Ovary (tissue), 9 donors: Measurements from ENCODE around the gene CEBPG. TPM values are rescaled to one million over a fixed set of nuclear protein-coding genes. Genes with fewer than 3 reads are reported as not detected.
A peak's percentile ranks its signal among the peaks of the same experiment; 100 is the strongest.

Experiments used
- DNase-seq, 5 donors: peaks; one replicate each; pipeline ENCODE4 v3.0.0-alpha.2; 2019 to 2020
- H3K27ac ChIP-seq, 2 donors: fragments of 200-600 bp; one replicate each; pipeline versions ENCODE4 v1.5.1 to v1.8.0; 2019 to 2022
- H3K27me3 ChIP-seq: fragments of 200-600 bp; one replicate; pipeline ENCODE4 v1.8.0; 2022
- H3K36me3 ChIP-seq: fragments of 200-600 bp; sonication (generic); one replicate; pipeline ENCODE4 v1.5.1; 2019
- H3K4me1 ChIP-seq: one replicate; pipeline ENCODE4 v1.8.1; 2013; ENCODE audit warnings: mild to moderate bottlenecking, moderate library complexity; ENCODE audit not compliant: insufficient read depth
- H3K4me3 ChIP-seq: fragments of 200-600 bp; sonication (generic); one replicate; pipeline ENCODE4 v1.5.1; 2017
- H3K9me3 ChIP-seq, 2 donors: fragments of 200-600 bp in 1 of 2; sonication (generic) in 1 of 2; one replicate each; pipeline versions ENCODE4 v1.5.1 to v1.8.1; 2013 to 2019; ENCODE audit warnings: mild to moderate bottlenecking in 1 of 2, moderate library complexity in 1 of 2
- EP300 ChIP-seq: sonication (generic); formaldehyde crosslinking; IDR thresholded peaks from one replicate; pipeline ENCODE4 v1.6.1; 2017; ENCODE audit warnings: antibody characterized with exemption
- POLR2A ChIP-seq: fragments of 450-650 bp; IDR thresholded peaks from one replicate; pipeline ENCODE4 v1.6.1; 2017; ENCODE audit warnings: antibody characterized with exemption, mild to moderate bottlenecking, moderate library complexity
- WGBS, 3 donors: extraction: QIAGEN DNeasy Blood & Tissue Kit in 1 of 3; methylation state at CpG; one replicate each; pipeline versions ENCODE4 v1.1.5 to v1.1.7; 2013 to 2017; 5-methylcytosine and 5-hydroxymethylcytosine counted together
- intact Hi-C, 4 donors: fragments of 100-400 bp; cut with DNase I; formaldehyde crosslinking; loops; one replicate each; pipeline versions ENCODE4 v1.11.0 to v1.15.1; 2022 to 2023
- polyA plus RNA-seq, 2 donors: library from polyadenylated mRNA; stranded (reverse); fragments of 200-250 nt in 1 of 2; fragments of 350-450 nt in 1 of 2; fragmentation: Illumina TruSeq in 1 of 2; extraction: RNeasy Lipid Tissue Mini Kit (QIAGEN cat#74804) in 1 of 2; gene quantifications; one replicate each; pipeline ENCODE4 v1.2.3, GENCODE V29; 2013 to 2014
- total RNA-seq, 7 donors: library from RNA; depleted of rRNA in 2 of 7; stranded (reverse); fragments of >200 nt in 2 of 7; fragmentation: NEBNext Ultra II Directional in 3 of 7; extraction: Animal tissue kit (Norgen Biotek cat#: 25700) in 3 of 7; gene quantifications; one replicate each; pipeline versions ENCODE4 v1.1.0 to v1.2.4, GENCODE V29; 2016 to 2023
- TF ChIP-seq, protein P1 (sequence below), 3 donors: fragments of 450-650 bp in 2 of 3; fragments of 200-600 bp in 1 of 3; IDR thresholded peaks; one replicate each; pipeline versions ENCODE4 v1.5.1 to v1.8.0; 2016 to 2022; ENCODE audit warnings: antibody characterized with exemption in 3 of 3, mild to moderate bottlenecking in 1 of 3
- donor health status: DM: no; HTN: no; CAD: no; lungs with moderate emphysema.
- donor health status: DM: no; HTN: no; CAD: no.
- donor health status: Bipolar disorder and iron deficiency.
- donor health status: DM: yes; HTN: yes; CAD: no.
- donor health status: DM: no; HTN: no; CAD: no.
- donor health status: DM: yes; HTN: yes; CAD: no.

CEBPG gene
- total and polyA plus RNA-seq, 9 donors = 5.6 to 54.6 (median 12.0) TPM

DNA sequence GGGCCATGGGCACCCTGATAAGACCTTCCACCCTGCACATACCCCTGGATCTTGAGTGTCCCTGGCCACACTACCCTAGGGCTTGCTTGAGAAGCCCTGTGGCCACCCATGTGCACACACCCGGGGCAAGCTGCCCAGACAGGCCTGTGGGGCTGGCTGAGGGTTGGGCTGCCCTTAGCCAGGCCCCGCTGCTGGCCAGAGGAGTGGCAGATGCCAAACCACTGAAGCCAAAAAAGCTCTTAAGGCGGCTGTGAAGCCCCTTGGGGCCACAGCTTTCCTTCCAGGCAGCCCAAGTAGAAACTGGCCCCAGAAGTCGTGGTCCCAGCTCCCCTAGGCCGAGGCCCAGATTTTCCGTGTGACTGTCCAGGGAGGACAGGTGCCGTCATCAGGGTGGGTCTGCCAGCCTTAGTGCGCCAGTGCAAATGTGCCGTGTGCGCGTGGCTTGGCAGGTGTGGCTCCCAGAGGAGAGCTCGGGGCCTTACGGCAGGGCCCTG is 14.8 kb downstream of the CEBPG start:
- no peak for TF ChIP-seq POLR2A
- TF ChIP-seq, protein P1, sequence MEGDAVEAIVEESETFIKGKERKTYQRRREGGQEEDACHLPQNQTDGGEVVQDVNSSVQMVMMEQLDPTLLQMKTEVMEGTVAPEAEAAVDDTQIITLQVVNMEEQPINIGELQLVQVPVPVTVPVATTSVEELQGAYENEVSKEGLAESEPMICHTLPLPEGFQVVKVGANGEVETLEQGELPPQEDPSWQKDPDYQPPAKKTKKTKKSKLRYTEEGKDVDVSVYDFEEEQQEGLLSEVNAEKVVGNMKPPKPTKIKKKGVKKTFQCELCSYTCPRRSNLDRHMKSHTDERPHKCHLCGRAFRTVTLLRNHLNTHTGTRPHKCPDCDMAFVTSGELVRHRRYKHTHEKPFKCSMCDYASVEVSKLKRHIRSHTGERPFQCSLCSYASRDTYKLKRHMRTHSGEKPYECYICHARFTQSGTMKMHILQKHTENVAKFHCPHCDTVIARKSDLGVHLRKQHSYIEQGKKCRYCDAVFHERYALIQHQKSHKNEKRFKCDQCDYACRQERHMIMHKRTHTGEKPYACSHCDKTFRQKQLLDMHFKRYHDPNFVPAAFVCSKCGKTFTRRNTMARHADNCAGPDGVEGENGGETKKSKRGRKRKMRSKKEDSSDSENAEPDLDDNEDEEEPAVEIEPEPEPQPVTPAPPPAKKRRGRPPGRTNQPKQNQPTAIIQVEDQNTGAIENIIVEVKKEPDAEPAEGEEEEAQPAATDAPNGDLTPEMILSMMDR (IDR thresholded peaks at IDR 0.05) = no peak
- Histone ChIP-seq H3K27ac (no peak overlapping the region), H3K4me3 (no peak overlapping the region), H3K36me3 (no peaks in the 10 kb centered on the region), H3K27me3 (no peaks in the 10 kb centered on the region), H3K4me1 (peaks cover 7% of the 10 kb centered on the region), H3K9me3 (no peaks in the 10 kb centered on the region)
- 81 to 94% (median 91%) methylated on average over 12 to 13 of the region's 13 CpGs for whole genome bisulfite sequencing, 3 donors
- intact Hi-C loops = no loop called here
- DNase-seq = no peak

DNA sequence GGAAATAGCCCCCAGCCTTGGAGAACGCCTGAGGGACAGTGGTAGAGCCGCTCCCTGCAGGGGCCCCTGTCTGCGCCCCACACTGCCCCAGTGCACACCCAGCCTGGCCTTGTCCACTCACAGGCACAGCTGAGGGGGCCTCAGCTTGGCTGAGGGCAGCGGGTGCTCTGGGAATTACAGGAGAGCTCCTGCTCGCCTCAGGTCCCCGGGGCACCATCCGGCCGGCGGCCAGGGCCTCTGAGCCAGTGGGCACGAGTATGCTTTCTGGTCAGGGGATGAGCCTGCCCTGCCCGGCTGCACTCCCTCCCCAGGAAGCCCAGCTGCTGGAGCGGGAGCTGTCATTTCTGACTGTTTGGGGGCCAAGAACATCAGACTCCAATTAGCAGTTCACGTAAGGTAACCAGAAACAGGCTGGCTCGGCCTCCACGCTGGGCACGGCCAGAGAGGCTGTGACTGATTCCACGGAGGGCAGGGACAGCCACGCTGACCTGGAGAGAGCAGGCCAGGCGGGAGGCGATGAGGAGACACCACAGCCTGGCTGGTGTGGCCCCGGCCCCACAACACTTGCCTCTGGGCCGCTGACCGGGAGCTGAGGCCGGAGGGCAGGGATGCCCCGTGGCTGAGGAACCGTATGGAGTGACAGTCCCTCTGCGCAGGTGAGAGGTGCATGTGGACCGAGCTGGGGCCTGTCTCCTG is 15.4 kb downstream of the CEBPG start:
- DNase-seq = peak in 1 of 5 donors; percentile 20
- Histone ChIP-seq H3K27ac (peak overlapping the region in 1 of 2 donors; percentile 38), H3K9me3 (no peaks in the 10 kb centered on the region), H3K4me3 (no peak overlapping the region), H3K27me3 (no peaks in the 10 kb centered on the region), H3K4me1 (peaks cover 7% of the 10 kb centered on the region), H3K36me3 (no peaks in the 10 kb centered on the region)
- TF ChIP-seq POLR2A (no peak), EP300 (no peak)
- TF ChIP-seq, protein P1 (IDR thresholded peaks at IDR 0.05) = no peak
- intact Hi-C loops = no loop called here
- 85 to 93% (median 90%) methylated on average over 18 to 28 of the region's 28 CpGs for WGBS, 3 donors

DNA sequence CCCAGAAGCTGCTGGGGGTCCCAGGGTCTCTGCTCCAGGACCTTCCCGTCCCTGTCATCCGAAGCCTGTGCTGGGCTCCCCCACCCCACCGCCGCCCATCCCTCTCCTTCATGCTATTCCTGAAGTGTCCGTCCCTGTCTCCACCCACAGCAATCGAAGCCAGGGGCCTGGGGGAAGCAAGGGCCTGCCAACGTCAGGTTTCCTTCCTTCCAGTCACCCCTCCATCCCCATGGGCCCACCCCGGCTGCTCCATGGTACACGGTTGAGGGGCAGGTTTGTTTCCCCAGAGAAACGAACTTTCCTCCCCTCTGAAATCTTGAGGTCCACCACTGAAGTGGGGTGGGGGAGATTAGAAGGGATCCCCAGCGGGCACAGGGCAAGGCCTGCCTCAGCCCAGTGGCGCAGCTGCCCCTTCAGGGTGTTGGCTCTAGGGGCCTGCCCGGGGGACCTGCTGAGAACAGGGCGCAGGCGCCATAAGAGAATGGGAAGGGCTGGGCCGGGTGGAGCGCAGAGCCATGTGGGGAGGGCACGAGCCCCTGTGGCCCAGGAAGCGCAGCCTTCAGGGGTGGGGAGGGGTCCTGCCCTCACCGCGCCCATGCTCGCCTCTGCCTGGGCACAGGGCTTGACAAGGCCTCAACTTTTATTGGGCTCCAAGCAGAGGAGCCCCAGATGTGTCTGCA is 16.1 kb downstream of the CEBPG start:
- H3K4me3 ChIP-seq = no peak overlapping the region
- no peaks in the 10 kb centered on the region for H3K36me3 ChIP-seq
- WGBS, 3 donors = 74 to 89% (median 87%) methylated on average over 22 of the region's 22 CpGs
- no peaks in the 10 kb centered on the region for H3K9me3 ChIP-seq
- DNase-seq = peak in 3 of 5 donors; percentile 22 to 28 (median 23)
- peaks cover 7% of the 10 kb centered on the region for H3K4me1 ChIP-seq
- H3K27ac ChIP-seq = peak overlapping the region; percentile 28 to 38
- no peaks in the 10 kb centered on the region for H3K27me3 ChIP-seq
- intact Hi-C loops = loop anchor here in 1 of 4 donors (10.0 kb wide), 1 partner anchor 75 kb away; no protein-coding TSS in a partner anchor
- TF ChIP-seq, protein P1 (IDR thresholded peaks at IDR 0.05) = no peak
- TF ChIP-seq EP300 (no peak), POLR2A (no peak)

DNA sequence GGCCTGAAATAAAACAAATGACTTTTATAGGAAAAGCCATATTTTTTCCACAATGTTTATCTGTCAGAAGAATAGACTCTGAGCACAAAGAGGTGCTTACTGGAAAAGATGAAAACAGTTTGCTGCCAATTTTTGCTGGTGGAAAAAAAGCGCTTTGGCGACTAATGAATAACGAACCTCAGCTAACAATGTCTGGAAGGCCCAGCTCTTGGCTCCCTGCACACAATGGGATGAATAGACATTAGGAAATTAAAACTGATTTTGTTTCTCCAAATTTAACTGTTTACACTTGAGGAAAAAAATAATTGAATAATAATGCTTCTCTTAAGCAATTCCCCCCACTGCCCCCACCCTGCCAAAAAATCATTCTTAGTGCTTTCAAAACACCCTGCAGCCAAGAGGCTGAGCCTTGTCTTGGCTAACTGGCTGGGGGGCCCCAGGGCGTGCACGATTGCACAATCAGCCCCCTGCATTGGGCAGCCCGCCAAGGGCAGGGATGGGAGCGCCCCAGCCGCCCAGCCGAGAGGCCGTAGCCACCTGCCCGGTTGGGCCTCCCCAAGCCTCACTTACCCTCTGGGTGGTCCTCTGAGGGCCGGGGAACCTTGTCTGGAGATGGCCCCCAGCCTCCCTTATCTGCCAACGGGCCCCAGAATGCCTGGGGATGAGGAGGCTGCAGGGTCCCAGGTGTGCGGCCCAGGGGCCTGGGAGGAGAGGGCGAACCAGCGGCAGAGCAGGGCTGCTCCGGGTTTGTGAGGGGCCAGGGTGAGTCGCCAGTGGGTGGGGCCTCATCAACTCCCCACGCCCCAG is 16.8 kb downstream of the CEBPG start:
- TF ChIP-seq POLR2A (no peak), EP300 (no peak)
- WGBS, 3 donors = 30 to 46% (median 34%) methylated on average over 15 to 19 of the region's 19 CpGs
- Histone ChIP-seq H3K9me3 (no peaks in the 10 kb centered on the region), H3K27ac (peak overlapping the region; percentile 28 to 38), H3K36me3 (no peaks in the 10 kb centered on the region), H3K4me3 (no peak overlapping the region), H3K4me1 (peaks cover 7% of the 10 kb centered on the region), H3K27me3 (no peaks in the 10 kb centered on the region)
- intact Hi-C loops = loop anchor here in 1 of 4 donors (10.0 kb wide), 1 partner anchor 76 kb away; no protein-coding TSS in a partner anchor
- peak; percentile 65 to 84 (median 74) for DNase-seq
